PC-3 (cell line): ENCODE data around the gene TTC16. TPM values are rescaled to one million over a fixed set of nuclear protein-coding genes. Genes with fewer than 3 reads are reported as not detected.

Source experiments
- ATAC-seq: fragments of 200-7000 bp; cut with Tn5 transposase; 2 replicates; pipeline ENCODE4 v1.9.1; 2020; ENCODE audit warnings: mild to moderate bottlenecking, moderate library complexity
- BruUV-seq: library from RNA; stranded (reverse); fragments of 400-500 nt; replicated peaks from 2 replicates; lab custom pipeline; 2021; lab: Mats Ljungman, UMichigan
- CTCF ChIA-PET: fragments of 300-600 bp; sonication (Branson Sonifier 250); formaldehyde crosslinking; loops from one replicate; lab custom pipeline; 2022; ENCODE audit warnings: antibody characterized with exemption; lab: Charles Lee
- POLR2A ChIA-PET: fragments of 300-600 bp; sonication (Branson Sonifier 250); formaldehyde crosslinking; loops from one replicate; lab custom pipeline; 2022; ENCODE audit warnings: antibody characterized with exemption; ENCODE audit not compliant: unreplicated experiment; lab: Charles Lee
- DNase-seq: peaks from one replicate; pipeline ENCODE4 v3.0.0-alpha.2; 2015
- H2AFZ ChIP-seq: fragments of 300-600 bp; sonication (generic); 2 replicates; pipeline ENCODE4 v1.6.0; 2016; ENCODE audit warnings: antibody characterized with exemption, low read length
- H3F3A ChIP-seq: fragments of 300-600 bp; sonication (generic); one replicate; pipeline ENCODE4 v1.6.0; 2017; ENCODE audit warnings: antibody characterized with exemption, low read length, control low read depth, mild to moderate bottlenecking; ENCODE audit not compliant: unreplicated experiment
- H3K27ac ChIP-seq: fragments of 300-600 bp; sonication (generic); 2 replicates; pipeline ENCODE4 v1.5.1; 2016; ENCODE audit warnings: mild to moderate bottlenecking, low read length
- H3K27me3 ChIP-seq: fragments of 300-600 bp; sonication (generic); 2 replicates; pipeline ENCODE4 v1.6.1; 2016; ENCODE audit warnings: low read length, mixed read lengths
- H3K36me3 ChIP-seq: fragments of 300-600 bp; sonication (generic); 2 replicates; pipeline ENCODE4 v1.6.1; 2016; ENCODE audit warnings: low read depth, mixed run types, low read length, mixed read lengths
- H3K4me1 ChIP-seq: fragments of 300-600 bp; sonication (generic); 2 replicates; pipeline ENCODE4 v1.5.1; 2016; ENCODE audit warnings: low read length; ENCODE audit not compliant: insufficient read depth
- H3K4me2 ChIP-seq: fragments of 300-600 bp; sonication (generic); 2 replicates; pipeline ENCODE4 v1.6.0; 2016; ENCODE audit warnings: low read length
- H3K4me3 ChIP-seq: fragments of 300-600 bp; sonication (generic); 2 replicates; pipeline ENCODE4 v1.5.1; 2016; ENCODE audit warnings: mild to moderate bottlenecking, low read length, mixed read lengths
- H3K79me2 ChIP-seq: fragments of 300-600 bp; sonication (generic); 2 replicates; pipeline ENCODE4 v1.6.1; 2017; ENCODE audit warnings: low read length, mixed read lengths
- H3K9ac ChIP-seq: fragments of 300-600 bp; sonication (generic); 2 replicates; pipeline ENCODE4 v1.6.0; 2016; ENCODE audit warnings: mild to moderate bottlenecking, low read length
- H3K9me2 ChIP-seq: fragments of 300-600 bp; sonication (generic); replicated peaks from 2 replicates; pipeline ENCODE4 v1.6.1; 2016; ENCODE audit warnings: mixed run types, low read length, mixed read lengths
- H3K9me3 ChIP-seq: fragments of 300-600 bp; sonication (generic); 2 replicates; pipeline ENCODE4 v1.6.1; 2016; ENCODE audit warnings: low read length, mixed read lengths
- H4K20me1 ChIP-seq: fragments of 300-600 bp; sonication (generic); 2 replicates; pipeline ENCODE4 v1.6.1; 2016; ENCODE audit warnings: low read length, mixed read lengths
- EZH2 ChIP-seq: fragments of 300-600 bp; sonication (generic); IDR thresholded peaks from one replicate; pipeline ENCODE4 v1.6.1; 2017; ENCODE audit warnings: antibody characterized with exemption, mild to moderate bottlenecking, low read length; ENCODE audit not compliant: unreplicated experiment
- EZH2phosphoT487 ChIP-seq: fragments of 300-600 bp; sonication (generic); IDR thresholded peaks from 2 replicates; pipeline ENCODE4 v1.6.1; 2018; ENCODE audit warnings: mild to moderate bottlenecking, antibody characterized with exemption, low read length, borderline replicate concordance
- intact Hi-C: fragments of 100-400 bp; cut with micrococcal nuclease; formaldehyde crosslinking; loops from 2 replicates; pipeline ENCODE4 v1.9.0; 2023
- total RNA-seq: library from RNA; depleted of rRNA; stranded (reverse); fragments of >200 nt; gene quantifications from 2 replicates; pipeline ENCODE4 v1.2.3, GENCODE V29; 2014
- TF ChIP-seq, protein P1 (sequence below): fragments of 300-600 bp; sonication (generic); conservative IDR thresholded peaks from 2 replicates; pipeline ENCODE4 v1.5.1; 2017; ENCODE audit warnings: antibody characterized with exemption, low read depth, mild to moderate bottlenecking, low read length

Gene TTC16
- total RNA-seq, 1 experiment from 2014 or later, result 0.04 TPM

DNA sequence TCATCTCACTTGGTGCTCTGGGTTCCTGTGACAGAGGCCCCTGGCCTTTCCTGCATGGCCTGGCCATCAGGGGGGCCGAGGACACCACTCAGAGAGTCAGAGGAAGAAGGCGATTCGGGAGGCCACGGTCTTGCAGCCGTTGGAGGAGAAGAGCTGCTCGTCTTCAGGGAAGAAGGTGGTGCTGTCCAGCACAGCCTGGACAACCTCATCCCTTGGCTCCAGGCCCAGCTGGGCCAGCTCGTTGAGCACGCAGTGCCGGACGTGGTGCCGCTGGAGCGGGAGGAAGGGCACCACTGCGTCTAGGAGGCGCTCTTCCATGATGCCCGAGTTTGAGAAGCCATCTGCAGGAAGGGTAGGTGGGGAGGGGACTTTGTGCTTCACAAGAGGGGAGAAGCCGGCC is 16.1 kb downstream of the TTC16 start:
- ATAC-seq (no peak), DNase-seq (no peak)
- CTCF ChIA-PET, result no interaction called here
- Histone ChIP-seq H3K4me2 (no peak overlapping the region), H3K36me3 (no peaks in the 10 kb centered on the region), H3K4me1 (peaks cover 8% of the 10 kb centered on the region), H3K27me3 (no peaks in the 10 kb centered on the region), H3K79me2 (no peaks in the 10 kb centered on the region), H3K9me2 (no peaks in the 10 kb centered on the region), H3K9me3 (no peaks in the 10 kb centered on the region), H3K4me3 (no peak overlapping the region), H3K27ac (no peak overlapping the region), H2AFZ (no peak overlapping the region), H3F3A (no peaks in the 10 kb centered on the region), H3K9ac (no peak overlapping the region), H4K20me1 (no peaks in the 10 kb centered on the region)
- POLR2A ChIA-PET, result no interaction called here
- intact Hi-C loops, result no loop called here
- BruUV-seq, result no TSS peak
- TF ChIP-seq, protein P1, sequence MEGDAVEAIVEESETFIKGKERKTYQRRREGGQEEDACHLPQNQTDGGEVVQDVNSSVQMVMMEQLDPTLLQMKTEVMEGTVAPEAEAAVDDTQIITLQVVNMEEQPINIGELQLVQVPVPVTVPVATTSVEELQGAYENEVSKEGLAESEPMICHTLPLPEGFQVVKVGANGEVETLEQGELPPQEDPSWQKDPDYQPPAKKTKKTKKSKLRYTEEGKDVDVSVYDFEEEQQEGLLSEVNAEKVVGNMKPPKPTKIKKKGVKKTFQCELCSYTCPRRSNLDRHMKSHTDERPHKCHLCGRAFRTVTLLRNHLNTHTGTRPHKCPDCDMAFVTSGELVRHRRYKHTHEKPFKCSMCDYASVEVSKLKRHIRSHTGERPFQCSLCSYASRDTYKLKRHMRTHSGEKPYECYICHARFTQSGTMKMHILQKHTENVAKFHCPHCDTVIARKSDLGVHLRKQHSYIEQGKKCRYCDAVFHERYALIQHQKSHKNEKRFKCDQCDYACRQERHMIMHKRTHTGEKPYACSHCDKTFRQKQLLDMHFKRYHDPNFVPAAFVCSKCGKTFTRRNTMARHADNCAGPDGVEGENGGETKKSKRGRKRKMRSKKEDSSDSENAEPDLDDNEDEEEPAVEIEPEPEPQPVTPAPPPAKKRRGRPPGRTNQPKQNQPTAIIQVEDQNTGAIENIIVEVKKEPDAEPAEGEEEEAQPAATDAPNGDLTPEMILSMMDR, result no peak
- TF ChIP-seq EZH2phosphoT487, result no peak
- TF ChIP-seq EZH2, result no peak

DNA sequence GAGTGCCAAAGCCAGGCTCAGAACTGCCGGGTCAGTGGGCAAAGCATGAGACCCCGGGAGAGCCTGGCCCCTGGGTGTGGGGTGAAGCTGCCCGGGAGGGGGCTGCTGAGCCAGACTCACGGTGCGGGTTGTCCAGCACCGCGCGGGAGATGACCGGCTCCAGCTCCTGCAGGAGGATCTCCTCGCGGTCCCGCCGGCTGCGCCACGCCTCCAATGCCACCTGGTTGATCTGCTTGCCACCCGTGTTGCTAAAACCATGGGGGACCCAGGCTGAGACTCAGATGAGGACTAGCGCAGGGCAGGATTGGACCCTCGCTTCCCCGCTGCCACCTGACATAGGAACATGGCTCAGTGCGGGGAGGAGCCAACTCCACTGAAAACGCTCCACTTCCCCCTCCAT is 16.6 kb downstream of the TTC16 start:
- POLR2A ChIA-PET, result no interaction called here
- H3F3A ChIP-seq, result no peaks in the 10 kb centered on the region
- H3K36me3 ChIP-seq, result no peaks in the 10 kb centered on the region
- no peak overlapping the region for H3K27ac ChIP-seq
- H3K79me2 ChIP-seq, result no peaks in the 10 kb centered on the region
- TF ChIP-seq EZH2phosphoT487 (no peak), EZH2 (no peak)
- TF ChIP-seq, protein P1, result no peak
- no TSS peak for BruUV-seq
- H3K4me2 ChIP-seq, result no peak overlapping the region
- intact Hi-C loops, result no loop called here
- H3K4me3 ChIP-seq, result no peak overlapping the region
- no peaks in the 10 kb centered on the region for H4K20me1 ChIP-seq
- no peaks in the 10 kb centered on the region for H3K27me3 ChIP-seq
- H2AFZ ChIP-seq, result no peak overlapping the region
- DNase-seq, result no peak
- CTCF ChIA-PET, result no interaction called here
- H3K9me3 ChIP-seq, result no peaks in the 10 kb centered on the region
- H3K9me2 ChIP-seq, result no peaks in the 10 kb centered on the region
- H3K4me1 ChIP-seq, result peaks cover 8% of the 10 kb centered on the region
- no peak for ATAC-seq
- no peak overlapping the region for H3K9ac ChIP-seq

DNA sequence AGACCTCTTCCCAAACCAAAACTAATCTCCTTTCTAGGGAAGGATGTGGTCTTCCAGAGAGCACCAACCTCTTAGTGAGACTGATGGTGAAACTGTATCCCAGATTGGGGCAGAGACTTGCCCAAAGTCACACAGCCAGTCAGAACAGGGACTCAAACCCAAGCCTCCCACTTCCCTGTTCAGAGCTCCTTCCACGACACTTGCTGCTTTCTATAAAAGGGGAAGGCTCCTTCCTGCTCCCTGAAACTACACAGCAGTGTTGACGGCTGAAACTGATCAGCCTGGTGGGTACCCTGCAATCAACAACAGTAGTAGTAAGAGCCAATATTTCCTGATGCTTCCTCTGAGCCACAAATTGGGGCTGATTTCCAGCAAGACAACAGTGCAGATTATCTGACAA is 17.7 kb downstream of the TTC16 start:
- Histone ChIP-seq H3F3A (no peaks in the 10 kb centered on the region), H3K36me3 (no peaks in the 10 kb centered on the region), H3K9ac (no peak overlapping the region), H4K20me1 (no peaks in the 10 kb centered on the region), H2AFZ (no peak overlapping the region), H3K9me2 (no peaks in the 10 kb centered on the region), H3K27ac (no peak overlapping the region), H3K9me3 (no peaks in the 10 kb centered on the region), H3K79me2 (no peaks in the 10 kb centered on the region), H3K4me2 (peak overlapping the region; percentile 94; the same call in 1 of the 2 replicates), H3K4me1 (peaks cover 8% of the 10 kb centered on the region), H3K27me3 (no peaks in the 10 kb centered on the region), H3K4me3 (no peak overlapping the region)
- BruUV-seq, result TSS peak; percentile 43
- DNase-seq, result no peak
- POLR2A ChIA-PET, result no interaction called here
- no peak for ATAC-seq
- TF ChIP-seq, protein P1, result no peak
- TF ChIP-seq EZH2phosphoT487 (no peak), EZH2 (no peak)
- intact Hi-C loops, result loop anchor here (1.0 to 2.0 kb wide), 3 partner anchors 26 to 187 kb away; no protein-coding TSS in a partner anchor
- CTCF ChIA-PET, result no interaction called here
